Measurements from ENCODE around the gene PRKD1.

DNA sequence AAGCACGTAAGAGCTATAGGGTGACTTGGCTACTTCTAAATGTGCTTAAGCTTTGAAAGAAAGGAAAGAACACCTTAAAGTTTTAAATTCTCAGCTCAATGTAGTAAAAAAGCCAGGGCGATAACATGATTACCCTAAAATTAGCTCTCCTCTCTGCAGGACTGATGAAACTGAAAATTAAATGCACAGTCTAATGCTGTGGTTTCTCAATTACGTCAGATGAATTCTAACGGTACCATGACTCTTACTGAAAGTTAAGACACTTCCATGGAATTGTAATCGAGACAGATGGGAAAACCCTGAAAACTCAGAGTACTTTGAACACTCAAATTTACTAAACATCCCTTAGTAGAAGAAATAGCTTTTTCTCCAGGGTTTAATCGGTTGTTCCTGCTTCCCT, 25.9 kb upstream of the PRKD1 start:
- TF ChIP-seq FOSL2 (IDR thresholded peaks at IDR 0.05; ENCODE audit: borderline replicate concordance, low read depth) (no peak), GABPA (IDR thresholded peaks at IDR 0.05; ENCODE audit: low read depth) (no peak), EZH2phosphoT487 (IDR thresholded peaks at IDR 0.05; ENCODE audit: borderline replicate concordance, low read depth) (no peak), JUND (IDR thresholded peaks at IDR 0.05) (no peak), CHD2 (IDR thresholded peaks at IDR 0.05; ENCODE audit: low read length, partially characterized antibody) (no peak), POLR2AphosphoS5 (IDR thresholded peaks at IDR 0.05; ENCODE audit: low read depth, low read length) (no peak)
- TF ChIP-seq, protein P1, sequence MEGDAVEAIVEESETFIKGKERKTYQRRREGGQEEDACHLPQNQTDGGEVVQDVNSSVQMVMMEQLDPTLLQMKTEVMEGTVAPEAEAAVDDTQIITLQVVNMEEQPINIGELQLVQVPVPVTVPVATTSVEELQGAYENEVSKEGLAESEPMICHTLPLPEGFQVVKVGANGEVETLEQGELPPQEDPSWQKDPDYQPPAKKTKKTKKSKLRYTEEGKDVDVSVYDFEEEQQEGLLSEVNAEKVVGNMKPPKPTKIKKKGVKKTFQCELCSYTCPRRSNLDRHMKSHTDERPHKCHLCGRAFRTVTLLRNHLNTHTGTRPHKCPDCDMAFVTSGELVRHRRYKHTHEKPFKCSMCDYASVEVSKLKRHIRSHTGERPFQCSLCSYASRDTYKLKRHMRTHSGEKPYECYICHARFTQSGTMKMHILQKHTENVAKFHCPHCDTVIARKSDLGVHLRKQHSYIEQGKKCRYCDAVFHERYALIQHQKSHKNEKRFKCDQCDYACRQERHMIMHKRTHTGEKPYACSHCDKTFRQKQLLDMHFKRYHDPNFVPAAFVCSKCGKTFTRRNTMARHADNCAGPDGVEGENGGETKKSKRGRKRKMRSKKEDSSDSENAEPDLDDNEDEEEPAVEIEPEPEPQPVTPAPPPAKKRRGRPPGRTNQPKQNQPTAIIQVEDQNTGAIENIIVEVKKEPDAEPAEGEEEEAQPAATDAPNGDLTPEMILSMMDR (IDR thresholded peaks at IDR 0.05) = no peak
- TF ChIP-seq, protein P2, sequence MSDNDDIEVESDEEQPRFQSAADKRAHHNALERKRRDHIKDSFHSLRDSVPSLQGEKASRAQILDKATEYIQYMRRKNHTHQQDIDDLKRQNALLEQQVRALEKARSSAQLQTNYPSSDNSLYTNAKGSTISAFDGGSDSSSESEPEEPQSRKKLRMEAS (IDR thresholded peaks at IDR 0.05; ENCODE audit: low read depth) = no peak
- TF ChIP-seq, protein P3, sequence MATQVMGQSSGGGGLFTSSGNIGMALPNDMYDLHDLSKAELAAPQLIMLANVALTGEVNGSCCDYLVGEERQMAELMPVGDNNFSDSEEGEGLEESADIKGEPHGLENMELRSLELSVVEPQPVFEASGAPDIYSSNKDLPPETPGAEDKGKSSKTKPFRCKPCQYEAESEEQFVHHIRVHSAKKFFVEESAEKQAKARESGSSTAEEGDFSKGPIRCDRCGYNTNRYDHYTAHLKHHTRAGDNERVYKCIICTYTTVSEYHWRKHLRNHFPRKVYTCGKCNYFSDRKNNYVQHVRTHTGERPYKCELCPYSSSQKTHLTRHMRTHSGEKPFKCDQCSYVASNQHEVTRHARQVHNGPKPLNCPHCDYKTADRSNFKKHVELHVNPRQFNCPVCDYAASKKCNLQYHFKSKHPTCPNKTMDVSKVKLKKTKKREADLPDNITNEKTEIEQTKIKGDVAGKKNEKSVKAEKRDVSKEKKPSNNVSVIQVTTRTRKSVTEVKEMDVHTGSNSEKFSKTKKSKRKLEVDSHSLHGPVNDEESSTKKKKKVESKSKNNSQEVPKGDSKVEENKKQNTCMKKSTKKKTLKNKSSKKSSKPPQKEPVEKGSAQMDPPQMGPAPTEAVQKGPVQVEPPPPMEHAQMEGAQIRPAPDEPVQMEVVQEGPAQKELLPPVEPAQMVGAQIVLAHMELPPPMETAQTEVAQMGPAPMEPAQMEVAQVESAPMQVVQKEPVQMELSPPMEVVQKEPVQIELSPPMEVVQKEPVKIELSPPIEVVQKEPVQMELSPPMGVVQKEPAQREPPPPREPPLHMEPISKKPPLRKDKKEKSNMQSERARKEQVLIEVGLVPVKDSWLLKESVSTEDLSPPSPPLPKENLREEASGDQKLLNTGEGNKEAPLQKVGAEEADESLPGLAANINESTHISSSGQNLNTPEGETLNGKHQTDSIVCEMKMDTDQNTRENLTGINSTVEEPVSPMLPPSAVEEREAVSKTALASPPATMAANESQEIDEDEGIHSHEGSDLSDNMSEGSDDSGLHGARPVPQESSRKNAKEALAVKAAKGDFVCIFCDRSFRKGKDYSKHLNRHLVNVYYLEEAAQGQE (IDR thresholded peaks at IDR 0.05; ENCODE audit: low read depth, low read length) = no peak

Measured in SK-N-SH (cell line).